Endothelial cell of umbilical vein (primary cell): Measurements from ENCODE around the gene CMTM4. TPM values are rescaled to one million over a fixed set of nuclear protein-coding genes. Genes with fewer than 3 reads are reported as not detected.

Source experiments
- BruUV-seq: library from RNA; stranded (reverse); fragments of 400-500 nt; replicated peaks from 2 replicates; lab custom pipeline; 2021; lab: Mats Ljungman, UMichigan
- CTCF ChIA-PET: fragments of 300-600, 350-600 bp; sonication (Branson Sonifier 250); formaldehyde crosslinking; loops from one replicate; lab custom pipeline; 2021; ENCODE audit warnings: antibody characterized with exemption, inconsistent platforms; lab: Charles Lee
- POLR2A ChIA-PET: fragments of 300-600, 350-600 bp; sonication (Branson Sonifier 250); formaldehyde crosslinking; loops from one replicate; lab custom pipeline; 2021; ENCODE audit warnings: antibody characterized with exemption, inconsistent platforms; lab: Charles Lee
- DNase-seq: peaks from one replicate; pipeline ENCODE4 v3.0.0-alpha.2; 2011; ENCODE audit warnings: low read depth, low spot score
- FAIRE-seq: peaks from 2 replicates; lab custom pipeline; 2011; peaks lifted over from hg19 to GRCh38; lab: Jason Lieb, UNC
- H2AFZ ChIP-seq: 2 replicates; pipeline ENCODE4 v1.6.0; 2012; ENCODE audit warnings: low read depth, low read length, control low read depth, inconsistent platforms
- H3K27ac ChIP-seq: 2 replicates; pipeline ENCODE4 v1.5.1; 2011; ENCODE audit warnings: low read depth, mild to moderate bottlenecking, control low read depth, low read length, moderate library complexity; ENCODE audit not compliant: insufficient read depth
- H3K27me3 ChIP-seq, 2 experiments: 2 replicates each; pipeline versions ENCODE4 v1.6.0 to v1.6.1; 2011; ENCODE audit warnings: low read length in 2 of 2, mixed read lengths in 1 of 2; ENCODE audit not compliant: control insufficient read depth in 2 of 2, insufficient read depth in 2 of 2
- H3K36me3 ChIP-seq, 2 experiments: 2 replicates in 1 of 2; 3 replicates in 1 of 2; pipeline ENCODE4 v1.5.1; 2011; ENCODE audit warnings: low read length in 2 of 2, mild to moderate bottlenecking in 1 of 2, moderate library complexity in 1 of 2; ENCODE audit not compliant: control insufficient read depth in 2 of 2, insufficient read depth in 2 of 2; ENCODE audit errors: extremely low read depth in 1 of 2
- H3K4me1 ChIP-seq: 3 replicates; pipeline ENCODE4 v1.5.1; 2011; ENCODE audit warnings: mild to moderate bottlenecking, low read length; ENCODE audit not compliant: control insufficient read depth, insufficient read depth; ENCODE audit errors: extremely low read depth
- H3K4me2 ChIP-seq: 2 replicates; pipeline ENCODE4 v1.6.1; 2011; ENCODE audit warnings: low read length, control low read depth, mixed read lengths; ENCODE audit not compliant: insufficient read depth
- H3K4me3 ChIP-seq, 3 experiments: fragments of 200-600 bp in 1 of 3; sonication (generic), shearing (Covaris generic) in 1 of 3; replicated peaks in 1 of 3; 2 replicates each; pipeline ENCODE4 v1.5.1; 2011 to 2016; ENCODE audit warnings: control low read depth in 3 of 3, low read length in 3 of 3, mild to moderate bottlenecking in 2 of 3, inconsistent platforms in 1 of 3, low read depth in 1 of 3, moderate library complexity in 1 of 3; ENCODE audit not compliant: insufficient read depth in 1 of 3
- H3K79me2 ChIP-seq: 2 replicates; pipeline ENCODE4 v1.6.0; 2012; ENCODE audit warnings: low read length, inconsistent platforms; ENCODE audit not compliant: control insufficient read depth, insufficient read depth
- H3K9ac ChIP-seq: replicated peaks from 2 replicates; pipeline ENCODE3; 2011; ENCODE audit warnings: low read length, control low read depth; ENCODE audit not compliant: insufficient read depth; ENCODE audit errors: extremely low read depth
- H3K9me1 ChIP-seq: replicated peaks from 3 replicates; pipeline ENCODE4 v1.6.0; 2011; ENCODE audit warnings: mild to moderate bottlenecking, low read length; ENCODE audit not compliant: control insufficient read depth, insufficient read depth; ENCODE audit errors: extremely low read depth
- H3K9me3 ChIP-seq: replicated peaks from 2 replicates; pipeline ENCODE4 v1.5.1; 2012; ENCODE audit warnings: low read length, inconsistent platforms; ENCODE audit not compliant: control insufficient read depth, insufficient read depth
- H4K20me1 ChIP-seq: replicated peaks from 2 replicates; pipeline ENCODE3; 2011; ENCODE audit warnings: mild to moderate bottlenecking, low read length; ENCODE audit not compliant: control insufficient read depth, insufficient read depth; ENCODE audit errors: extremely low read depth
- CTCF ChIP-seq, 2 donors: IDR thresholded peaks; 1 replicate in 1 of 2; 2 replicates in 1 of 2; pipeline ENCODE4 v1.5.1; 2011; ENCODE audit warnings: low read length in 2 of 2, mild to moderate bottlenecking in 2 of 2, moderate library complexity in 2 of 2, control low read depth in 1 of 2, inconsistent platforms in 1 of 2, low read depth in 1 of 2; ENCODE audit not compliant: insufficient read depth in 1 of 2; ENCODE audit errors: extremely low read depth in 1 of 2
- EZH2 ChIP-seq: IDR thresholded peaks from 2 replicates; pipeline ENCODE4 v1.6.1; 2012; ENCODE audit warnings: borderline replicate concordance, low read depth, mild to moderate bottlenecking, moderate library complexity, low read length, inconsistent platforms; ENCODE audit not compliant: severe bottlenecking
- FOS ChIP-seq: IDR thresholded peaks from 2 replicates; pipeline ENCODE4 v1.6.1; 2011; ENCODE audit warnings: mild to moderate bottlenecking, low read length, moderate library complexity, borderline replicate concordance; ENCODE audit not compliant: insufficient read depth
- GATA2 ChIP-seq: IDR thresholded peaks from 2 replicates; pipeline ENCODE4 v1.7.0; 2011; ENCODE audit warnings: low read depth, mild to moderate bottlenecking, moderate library complexity, mixed read lengths, low read length; ENCODE audit not compliant: insufficient read length, insufficient read depth
- JUN ChIP-seq: IDR thresholded peaks from 2 replicates; pipeline ENCODE4 v1.6.1; 2011; ENCODE audit warnings: borderline replicate concordance, low read depth; ENCODE audit not compliant: insufficient read length, insufficient read depth
- MAX ChIP-seq: IDR thresholded peaks from 2 replicates; pipeline ENCODE4 v1.6.1; 2011; ENCODE audit not compliant: insufficient read depth, insufficient read length
- MYC ChIP-seq: IDR thresholded peaks from one replicate; pipeline ENCODE4 v1.6.1; 2011; ENCODE audit warnings: mild to moderate bottlenecking, low read depth, low read length
- POLR2A ChIP-seq: IDR thresholded peaks from 2 replicates; pipeline ENCODE4 v1.6.1; 2012; ENCODE audit warnings: low read depth, mild to moderate bottlenecking, control low read depth, low read length
- POLR2AphosphoS5 ChIP-seq: IDR thresholded peaks from 2 replicates; pipeline ENCODE4 v1.6.1; 2012; ENCODE audit warnings: low read depth, mild to moderate bottlenecking, control low read depth, low read length, moderate library complexity; ENCODE audit not compliant: insufficient read depth
- dilution Hi-C: fragments of 300-500 bp; cut with MboI; formaldehyde crosslinking; loops from one replicate; pipeline ENCODE4 v1.15.0; 2019; ENCODE audit warnings: low sequenced_read_pairs; ENCODE audit not compliant: extremely low pct_ligation_motif_present
- intact Hi-C: fragments of 100-400 bp; cut with micrococcal nuclease; formaldehyde crosslinking; loops from one replicate; pipeline ENCODE4 v1.10.0; 2022
- polyA plus RNA-seq, 4 experiments: library from polyadenylated mRNA; depleted of rRNA in 3 of 4; stranded (reverse) in 3 of 4; unstranded in 1 of 4; fragments of >200 nt; gene quantifications; 2 replicates each; pipeline versions ENCODE4 v1.2.1 to v1.2.3, GENCODE V29; 2011 to 2012; ENCODE audit warnings: missing spikeins in 1 of 4
- total RNA-seq: library from RNA; stranded (reverse); gene quantifications from 2 replicates; pipeline ENCODE4 v1.2.3, GENCODE V29; 2021

Gene CMTM4
- total and polyA plus RNA-seq, 2 donors (not counting 3 experiments of a cell fraction or from before 2014, with no cell fraction given) = 9.0 to 10.7 TPM

GRCh38 chr16:66585481-66586239 lies 110.9 kb downstream of the CMTM4 start:
- H3K79me2 ChIP-seq = no peaks in the 10 kb centered on the region
- peaks cover 7% of the 10 kb centered on the region for H3K4me1 ChIP-seq
- FAIRE-seq = peak; percentile 54
- no TSS peak for BruUV-seq
- H3K4me3 ChIP-seq = no peak overlapping the region
- TF ChIP-seq POLR2A (no peak), JUN (no peak), EZH2 (no peak), POLR2AphosphoS5 (no peak), GATA2 (no peak), CTCF (IDR thresholded peaks at IDR 0.05; ENCODE audit: extremely low read depth in 1 of 2, insufficient read depth in 1 of 2, low read depth in 1 of 2, low read length in 2 of 2) (no peak), FOS (no peak), MAX (no peak), MYC (no peak)
- no peak overlapping the region for H3K4me2 ChIP-seq
- H3K9me1 ChIP-seq = no peaks in the 10 kb centered on the region
- ChIA-PET CTCF (interaction anchor here (0.9 to 1.3 kb wide), 4 partner anchors 23 to 245 kb away, joined by 3 to 4 read pairs (median 3); partner anchors contain the start of gene NAE1), POLR2A (no interaction called here)
- no peaks in the 10 kb centered on the region for H3K9me3 ChIP-seq
- H3K36me3 ChIP-seq = no peaks in the 10 kb centered on the region
- H2AFZ ChIP-seq = peak overlapping the region; percentile 39
- H3K27ac ChIP-seq = no peak overlapping the region
- H3K9ac ChIP-seq = no peak overlapping the region
- dilution Hi-C loops (no loop called here), intact Hi-C loops (loop anchor here (5.0 kb wide), 2 partner anchors 68 to 178 kb away; no protein-coding TSS in a partner anchor)
- no peak for DNase-seq
- no peaks in the 10 kb centered on the region for H3K27me3 ChIP-seq
- H4K20me1 ChIP-seq = no peaks in the 10 kb centered on the region
